Measurements from ENCODE around the gene HS3ST4. TPM values are rescaled to one million over a fixed set of nuclear protein-coding genes. Genes with fewer than 3 reads are reported as not detected.
"Not testable (repeated sequence)": the region's sequence is repeated elsewhere in the genome, so short reads cannot be mapped to it uniquely, and the experiment has no call there.

HS3ST4 gene
- total and polyA plus RNA-seq, 11 donors = not detected

GRCh38 chr16:26031286-26031685, 339.5 kb downstream of the HS3ST4 start:
- 74 to 90% (median 79%) methylated on average over 9 of the region's 9 CpGs for WGBS, 4 donors
- Histone ChIP-seq H3K36me3 (no peaks in the 10 kb centered on the region), H3K9me3 (no peaks in the 10 kb centered on the region), H3K4me1 (peaks cover 0 to 3% (median 0%) of the 10 kb centered on the region in 12 donors), H3K4me3 (no peak overlapping the region), H3K27me3 (peaks cover 0 to 7% (median 0%) of the 10 kb centered on the region in 9 donors), H3K27ac (no peak overlapping the region)
- intact Hi-C loops (cut with DNase I) = no loop called here
- no peak for DNase-seq
- no peak for ATAC-seq
- TF ChIP-seq POLR2A (IDR thresholded peaks at IDR 0.05) (no peak), CTCF (IDR thresholded peaks at IDR 0.05) (no peak)

GRCh38 chr16:26032661-26033060, 340.9 kb downstream of the HS3ST4 start:
- H3K4me1 ChIP-seq; H3K9me3 ChIP-seq; H3K4me3 ChIP-seq; H3K27me3 ChIP-seq; H3K27ac ChIP-seq; DNase-seq; intact Hi-C loops (cut with DNase I); ATAC-seq; H3K36me3 ChIP-seq: not testable (repeated sequence)
- 87 to 91% (median 90%) methylated on average over 18 of the region's 18 CpGs for WGBS, 4 donors

GRCh38 chr16:26041952-26042668, 350.4 kb downstream of the HS3ST4 start:
- Histone ChIP-seq H3K27ac (no peak overlapping the region), H3K36me3 (no peaks in the 10 kb centered on the region), H3K9me3 (no peaks in the 10 kb centered on the region), H3K4me3 (no peak overlapping the region), H3K27me3 (no peaks in the 10 kb centered on the region), H3K4me1 (no peaks in the 10 kb centered on the region)
- intact Hi-C loops (cut with DNase I) = no loop called here
- no peak for TF ChIP-seq CTCF (IDR thresholded peaks at IDR 0.05)
- no peak for TF ChIP-seq POLR2A (IDR thresholded peaks at IDR 0.05)
- WGBS, 4 donors = 71 to 76% (median 73%) methylated on average over 9 of the region's 9 CpGs
- no peak for DNase-seq
- ATAC-seq = no peak

GRCh38 chr16:26050472-26050871, 358.7 kb downstream of the HS3ST4 start:
- no peak for DNase-seq
- intact Hi-C loops (cut with DNase I) = no loop called here
- Histone ChIP-seq H3K4me1 (no peaks in the 10 kb centered on the region), H3K27me3 (peaks cover 0 to 6% (median 0%) of the 10 kb centered on the region in 9 donors), H3K9me3 (no peaks in the 10 kb centered on the region), H3K4me3 (no peak overlapping the region), H3K27ac (no peak overlapping the region), H3K36me3 (no peaks in the 10 kb centered on the region)
- ATAC-seq = no peak
- TF ChIP-seq CTCF (IDR thresholded peaks at IDR 0.05) (no peak), POLR2A (IDR thresholded peaks at IDR 0.05) (no peak)
- WGBS, 4 donors = 41 to 67% (median 47%) methylated on average over 8 to 9 of the region's 9 CpGs

GRCh38 chr16:26051063-26051462, 359.3 kb downstream of the HS3ST4 start:
- H3K4me1 ChIP-seq = no peaks in the 10 kb centered on the region
- 10 to 24% (median 12%) methylated on average over 2 of the region's 2 CpGs for WGBS, 4 donors
- H3K36me3 ChIP-seq = no peaks in the 10 kb centered on the region
- intact Hi-C loops (cut with DNase I) = no loop called here
- TF ChIP-seq CTCF (IDR thresholded peaks at IDR 0.05) (no peak), POLR2A (IDR thresholded peaks at IDR 0.05) (no peak)
- H3K27ac ChIP-seq = no peak overlapping the region
- H3K9me3 ChIP-seq = no peaks in the 10 kb centered on the region
- DNase-seq = no peak
- H3K4me3 ChIP-seq = no peak overlapping the region
- H3K27me3 ChIP-seq = peaks cover 0 to 6% (median 0%) of the 10 kb centered on the region in 9 donors
- ATAC-seq = no peak
